Measurements from ENCODE around the gene OGN. TPM values are rescaled to one million over a fixed set of nuclear protein-coding genes. Genes with fewer than 3 reads are reported as not detected.

OGN gene
- total and polyA plus RNA-seq, 10 of the 15 experiments (the other 5 are each of a cell fraction or from before 2014, with no cell fraction given), result 0.04 to 2.5 (median 0.15) TPM; not detected in 4

DNA sequence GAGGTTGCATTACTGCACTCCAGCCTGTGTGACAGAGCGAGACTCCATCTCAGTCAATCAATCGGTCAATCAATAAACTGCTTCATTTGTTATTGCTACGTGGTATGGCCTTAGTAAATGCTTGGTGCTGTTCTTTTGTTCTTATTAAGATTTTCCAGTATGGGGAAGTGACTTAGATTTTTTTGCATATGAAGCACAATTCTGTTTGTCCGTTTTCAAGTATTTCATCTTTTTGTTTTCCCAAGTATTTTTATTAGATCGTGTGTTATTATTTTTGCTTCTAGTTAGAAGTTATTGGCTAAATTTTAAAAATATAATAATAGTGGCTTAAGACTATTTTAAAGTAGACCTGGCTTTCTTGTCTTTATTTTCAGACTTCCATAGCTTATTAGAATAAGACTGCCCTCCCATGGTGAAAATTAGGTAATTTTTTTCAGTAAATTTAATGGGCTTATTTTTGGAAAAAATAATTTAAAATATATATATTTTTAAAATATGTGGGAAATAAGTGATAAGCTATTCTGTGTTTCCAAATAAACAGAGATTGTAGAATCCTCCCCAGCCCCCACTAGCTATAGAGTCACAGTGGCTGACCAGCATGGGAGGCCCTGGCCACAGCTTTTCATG lies 34.6 kb upstream of the OGN start (continued):
- TF ChIP-seq, protein P1, sequence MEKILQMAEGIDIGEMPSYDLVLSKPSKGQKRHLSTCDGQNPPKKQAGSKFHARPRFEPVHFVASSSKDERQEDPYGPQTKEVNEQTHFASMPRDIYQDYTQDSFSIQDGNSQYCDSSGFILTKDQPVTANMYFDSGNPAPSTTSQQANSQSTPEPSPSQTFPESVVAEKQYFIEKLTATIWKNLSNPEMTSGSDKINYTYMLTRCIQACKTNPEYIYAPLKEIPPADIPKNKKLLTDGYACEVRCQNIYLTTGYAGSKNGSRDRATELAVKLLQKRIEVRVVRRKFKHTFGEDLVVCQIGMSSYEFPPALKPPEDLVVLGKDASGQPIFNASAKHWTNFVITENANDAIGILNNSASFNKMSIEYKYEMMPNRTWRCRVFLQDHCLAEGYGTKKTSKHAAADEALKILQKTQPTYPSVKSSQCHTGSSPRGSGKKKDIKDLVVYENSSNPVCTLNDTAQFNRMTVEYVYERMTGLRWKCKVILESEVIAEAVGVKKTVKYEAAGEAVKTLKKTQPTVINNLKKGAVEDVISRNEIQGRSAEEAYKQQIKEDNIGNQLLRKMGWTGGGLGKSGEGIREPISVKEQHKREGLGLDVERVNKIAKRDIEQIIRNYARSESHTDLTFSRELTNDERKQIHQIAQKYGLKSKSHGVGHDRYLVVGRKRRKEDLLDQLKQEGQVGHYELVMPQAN (conservative IDR thresholded peaks at IDR 0.05), result no peak
- TF ChIP-seq MEF2A (IDR thresholded peaks at IDR 0.05; ENCODE audit: insufficient read depth, low read depth, low read length) (no peak), CHD1 (IDR thresholded peaks at IDR 0.05; ENCODE audit: low read depth, low read length) (no peak), RAD51 (IDR thresholded peaks at IDR 0.05) (no peak), POU2F2 (IDR thresholded peaks at IDR 0.05; ENCODE audit: borderline replicate concordance, low read depth, low read length) (no peak)

DNA sequence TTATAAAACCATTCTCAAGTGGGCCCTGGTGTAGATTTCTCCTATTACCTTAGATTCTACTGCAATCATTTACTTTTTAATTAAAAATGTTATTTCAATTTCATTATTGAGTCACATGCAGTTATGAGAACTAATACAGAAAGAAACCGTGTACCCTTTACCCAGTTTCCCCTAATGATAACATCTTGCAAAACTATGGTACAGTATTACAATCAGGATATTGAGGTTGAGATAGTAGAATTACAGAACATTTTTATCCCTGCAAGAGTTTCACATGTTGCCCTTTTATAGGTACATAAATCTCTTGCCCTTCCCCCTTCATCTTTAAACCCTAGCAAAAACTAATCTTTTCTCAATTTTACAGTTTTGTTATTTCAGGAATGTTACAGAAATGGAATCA lies 30.9 kb upstream of the OGN start:
- Histone ChIP-seq H3K4me3 (no peak overlapping the region), H3K4me2 (ENCODE audit: control insufficient read depth, insufficient read depth) (no peak overlapping the region), H4K20me1 (ENCODE audit: control insufficient read depth, insufficient read depth) (no peaks in the 10 kb centered on the region), H2AFZ (ENCODE audit: control insufficient read depth, low read depth, low read length) (no peak overlapping the region), H3K9ac (ENCODE audit: control insufficient read depth, insufficient read depth, low read length) (no peak overlapping the region), H3K4me1 (ENCODE audit: control insufficient read depth, insufficient read depth, low read length) (no peaks in the 10 kb centered on the region), H3K36me3 (ENCODE audit: control insufficient read depth in 2 of 2, insufficient read depth in 2 of 2, low read length in 1 of 2) (no peaks in the 10 kb centered on the region), H3K27me3 (replicated peaks in 1 of 2; ENCODE audit: control insufficient read depth in 2 of 2, insufficient read depth in 2 of 2, low read length in 1 of 2) (no peaks in the 10 kb centered on the region), H3K9me3 (replicated peaks; ENCODE audit: control insufficient read depth, insufficient read depth, low read length) (no peaks in the 10 kb centered on the region), H3K27ac (ENCODE audit: control insufficient read depth, insufficient read depth) (no peak overlapping the region), H3K79me2 (ENCODE audit: control insufficient read depth, insufficient read depth, low read length) (no peaks in the 10 kb centered on the region)
- ChIA-PET RAD21 (ENCODE audit: unreplicated experiment) (no interaction called here), SMC1A (ENCODE audit: uncharacterized antibody, unreplicated experiment) (interaction anchor here (0.5 kb wide), 1 partner anchor 60 kb away, joined by 5 read pairs; no protein-coding TSS in a partner anchor), POLR2A (no interaction called here), CTCF (no interaction called here)
- intact Hi-C loops (cut with micrococcal nuclease; ENCODE audit: unreplicated experiment), result no loop called here
- 97% methylated on average over 1 of the region's 1 CpG for WGBS (ENCODE audit: insufficient coverage, insufficient replicate concordance, low lambda C conversion rate, missing lambda C conversion rate)
- no TSS peak for BruUV-seq (replicated peaks)
- ATAC-seq (no peak), FAIRE-seq (no peak), DNase-seq (ENCODE audit: low read depth, low spot score) (no peak)
- in situ Hi-C loops (cut with MboI), result loop anchor here (5.0 kb wide), 1 partner anchor 288 kb away; no protein-coding TSS in a partner anchor
- TF ChIP-seq, protein P2, sequence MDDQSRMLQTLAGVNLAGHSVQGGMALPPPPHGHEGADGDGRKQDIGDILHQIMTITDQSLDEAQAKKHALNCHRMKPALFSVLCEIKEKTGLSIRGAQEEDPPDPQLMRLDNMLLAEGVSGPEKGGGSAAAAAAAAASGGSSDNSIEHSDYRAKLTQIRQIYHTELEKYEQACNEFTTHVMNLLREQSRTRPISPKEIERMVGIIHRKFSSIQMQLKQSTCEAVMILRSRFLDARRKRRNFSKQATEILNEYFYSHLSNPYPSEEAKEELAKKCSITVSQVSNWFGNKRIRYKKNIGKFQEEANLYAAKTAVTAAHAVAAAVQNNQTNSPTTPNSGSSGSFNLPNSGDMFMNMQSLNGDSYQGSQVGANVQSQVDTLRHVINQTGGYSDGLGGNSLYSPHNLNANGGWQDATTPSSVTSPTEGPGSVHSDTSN (IDR thresholded peaks at IDR 0.05; ENCODE audit: insufficient replicate concordance, low read depth, low read length), result no peak
- no peak for TF ChIP-seq TCF7 (IDR thresholded peaks at IDR 0.05; ENCODE audit: borderline replicate concordance)
- TF ChIP-seq SREBF1 (IDR thresholded peaks at IDR 0.05; ENCODE audit: low read length), result no peak
- TF ChIP-seq, protein P3, sequence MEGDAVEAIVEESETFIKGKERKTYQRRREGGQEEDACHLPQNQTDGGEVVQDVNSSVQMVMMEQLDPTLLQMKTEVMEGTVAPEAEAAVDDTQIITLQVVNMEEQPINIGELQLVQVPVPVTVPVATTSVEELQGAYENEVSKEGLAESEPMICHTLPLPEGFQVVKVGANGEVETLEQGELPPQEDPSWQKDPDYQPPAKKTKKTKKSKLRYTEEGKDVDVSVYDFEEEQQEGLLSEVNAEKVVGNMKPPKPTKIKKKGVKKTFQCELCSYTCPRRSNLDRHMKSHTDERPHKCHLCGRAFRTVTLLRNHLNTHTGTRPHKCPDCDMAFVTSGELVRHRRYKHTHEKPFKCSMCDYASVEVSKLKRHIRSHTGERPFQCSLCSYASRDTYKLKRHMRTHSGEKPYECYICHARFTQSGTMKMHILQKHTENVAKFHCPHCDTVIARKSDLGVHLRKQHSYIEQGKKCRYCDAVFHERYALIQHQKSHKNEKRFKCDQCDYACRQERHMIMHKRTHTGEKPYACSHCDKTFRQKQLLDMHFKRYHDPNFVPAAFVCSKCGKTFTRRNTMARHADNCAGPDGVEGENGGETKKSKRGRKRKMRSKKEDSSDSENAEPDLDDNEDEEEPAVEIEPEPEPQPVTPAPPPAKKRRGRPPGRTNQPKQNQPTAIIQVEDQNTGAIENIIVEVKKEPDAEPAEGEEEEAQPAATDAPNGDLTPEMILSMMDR (IDR thresholded peaks at IDR 0.05 in 2 of 3, conservative IDR thresholded peaks at IDR 0.05 in 1 of 3; ENCODE audit: control insufficient read depth in 2 of 3, extremely low read depth in 1 of 3, insufficient read depth in 1 of 3, low read depth in 3 of 3, low read length in 3 of 3), result no peak
- TF ChIP-seq CHD2 (IDR thresholded peaks at IDR 0.05; ENCODE audit: borderline replicate concordance, low read depth, low read length), result no peak
- TF ChIP-seq, protein P4, sequence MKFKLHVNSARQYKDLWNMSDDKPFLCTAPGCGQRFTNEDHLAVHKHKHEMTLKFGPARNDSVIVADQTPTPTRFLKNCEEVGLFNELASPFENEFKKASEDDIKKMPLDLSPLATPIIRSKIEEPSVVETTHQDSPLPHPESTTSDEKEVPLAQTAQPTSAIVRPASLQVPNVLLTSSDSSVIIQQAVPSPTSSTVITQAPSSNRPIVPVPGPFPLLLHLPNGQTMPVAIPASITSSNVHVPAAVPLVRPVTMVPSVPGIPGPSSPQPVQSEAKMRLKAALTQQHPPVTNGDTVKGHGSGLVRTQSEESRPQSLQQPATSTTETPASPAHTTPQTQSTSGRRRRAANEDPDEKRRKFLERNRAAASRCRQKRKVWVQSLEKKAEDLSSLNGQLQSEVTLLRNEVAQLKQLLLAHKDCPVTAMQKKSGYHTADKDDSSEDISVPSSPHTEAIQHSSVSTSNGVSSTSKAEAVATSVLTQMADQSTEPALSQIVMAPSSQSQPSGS (IDR thresholded peaks at IDR 0.05; ENCODE audit: low read length), result no peak
- TF ChIP-seq ASH2L (IDR thresholded peaks at IDR 0.05; ENCODE audit: borderline replicate concordance, low read depth), result no peak

All from GM12878 (cell line).